NCI-H524 treated with DMSO at 0.1 percent for 48 hours (cell line): ENCODE measurements around the gene SOCS1.

Experiments
- DNase-seq: peaks from one replicate; lab custom pipeline; 2025; lab: John Stamatoyannopoulos, UW

Gene SOCS1

GRCh38 chr16:11260596-11260966 lies 4.6 kb upstream of the SOCS1 start:
- DNase-seq, result no peak

GRCh38 chr16:11259655-11260595 lies 3.9 kb upstream of the SOCS1 start:
- DNase-seq, result no peak

- no peak for DNase-seq
Measured at GRCh38 chr16:11258553-11259492, 2.8 kb upstream of the SOCS1 start.

- DNase-seq, result peak; percentile 60
Measured at GRCh38 chr16:11257131-11257938, 1.3 kb upstream of the SOCS1 start.

- DNase-seq, result no peak
Measured at GRCh38 chr16:11256661-11257130, 692 bp upstream of the SOCS1 start.

- DNase-seq, result no peak
Measured at GRCh38 chr16:11254913-11255736, 879 bp downstream of the SOCS1 start.

GRCh38 chr16:11253995-11254912 lies 1.8 kb downstream of the SOCS1 start:
- no peak for DNase-seq

GRCh38 chr16:11253009-11253994 lies 2.7 kb downstream of the SOCS1 start:
- no peak for DNase-seq

- DNase-seq, result no peak
Measured at GRCh38 chr16:11252482-11252931, 3.5 kb downstream of the SOCS1 start.

GRCh38 chr16:11251525-11252481 lies 4.2 kb downstream of the SOCS1 start:
- DNase-seq, result no peak

- no peak for DNase-seq
Measured at GRCh38 chr16:11250786-11251524, 5.0 kb downstream of the SOCS1 start.

- no peak for DNase-seq
Measured at GRCh38 chr16:11250091-11250785, 5.8 kb downstream of the SOCS1 start.

GRCh38 chr16:11249233-11250061 lies 6.6 kb downstream of the SOCS1 start:
- no peak for DNase-seq

GRCh38 chr16:11248133-11248532 lies 7.9 kb downstream of the SOCS1 start:
- no peak for DNase-seq

- no peak for DNase-seq
Measured at GRCh38 chr16:11245988-11246387, 10.0 kb downstream of the SOCS1 start.
